Tibial nerve (tissue), 4 donors: Measurements from ENCODE around the gene UTP4. TPM values are rescaled to one million over a fixed set of nuclear protein-coding genes. Genes with fewer than 3 reads are reported as not detected.

Source experiments
- DNase-seq, 2 donors: peaks; one replicate each; pipeline ENCODE4 v3.0.0-alpha.2; 2019; ENCODE audit warnings: low spot score in 2 of 2
- H3K27ac ChIP-seq, 4 donors: fragments of 200-600 bp; sonication (generic) in 3 of 4; one replicate each; pipeline ENCODE4 v1.5.1; 2017 to 2019; ENCODE audit warnings: mild to moderate bottlenecking in 1 of 4
- H3K27me3 ChIP-seq, 2 donors: fragments of 200-600 bp; sonication (generic) in 1 of 2; one replicate each; pipeline versions ENCODE4 v1.5.1 to v1.6.0; 2017 to 2019
- H3K36me3 ChIP-seq, 3 donors: fragments of 200-600 bp; sonication (generic); one replicate each; pipeline ENCODE4 v1.5.1; 2018 to 2019
- H3K4me1 ChIP-seq, 4 donors: fragments of 200-600 bp; sonication (generic) in 3 of 4; one replicate each; pipeline ENCODE4 v1.5.1; 2017 to 2019
- H3K4me3 ChIP-seq, 4 donors: fragments of 200-600 bp; sonication (generic) in 3 of 4; one replicate each; pipeline ENCODE4 v1.5.1; 2017 to 2019; ENCODE audit warnings: mild to moderate bottlenecking in 1 of 4, moderate library complexity in 1 of 4
- H3K9me3 ChIP-seq, 4 donors: fragments of 200-600 bp; sonication (generic) in 3 of 4; one replicate each; pipeline ENCODE4 v1.5.1; 2017 to 2019
- EP300 ChIP-seq, 2 donors: sonication (generic); formaldehyde crosslinking; IDR thresholded peaks; one replicate each; pipeline ENCODE4 v1.6.1; 2017; ENCODE audit warnings: antibody characterized with exemption in 2 of 2, mild to moderate bottlenecking in 1 of 2
- POLR2A ChIP-seq, 2 donors: fragments of 450-650 bp; IDR thresholded peaks; one replicate each; pipeline ENCODE4 v1.6.1; 2017; ENCODE audit warnings: antibody characterized with exemption in 2 of 2, mild to moderate bottlenecking in 2 of 2, moderate library complexity in 2 of 2
- WGBS, 2 donors: methylation state at CpG; one replicate each; pipeline ENCODE4 v1.1.5; 2018; 5-methylcytosine and 5-hydroxymethylcytosine counted together
- total RNA-seq, 4 donors: library from RNA; depleted of rRNA; stranded (reverse); fragments of >200 nt; gene quantifications; one replicate each; pipeline ENCODE4 v1.1.0, GENCODE V29; 2016
- TF ChIP-seq, protein P1 (sequence below), 5 experiments: fragments of 200-600 bp in 3 of 5; fragments of 450-650 bp in 2 of 5; sonication (generic) in 3 of 5; IDR thresholded peaks; one replicate each; pipeline ENCODE4 v1.5.1; 2016 to 2019; ENCODE audit warnings: antibody characterized with exemption in 5 of 5, mild to moderate bottlenecking in 3 of 5, moderate library complexity in 2 of 5

The UTP4 gene
- total RNA-seq, 4 donors from 2014 or later = 17.6 to 48.0 (median 24.1) TPM

- Histone ChIP-seq H3K4me1 (peaks cover 0 to 64% (median 19%) of the 10 kb centered on the region in 4 donors), H3K36me3 (no peaks in the 10 kb centered on the region), H3K27me3 (no peaks in the 10 kb centered on the region), H3K4me3 (peak within 1 kb of the TSS; percentile 64 to 94 (median 66)), H3K27ac (peak within 1 kb of the TSS; percentile 57 to 94 (median 90)), H3K9me3 (no peaks in the 10 kb centered on the region)
- TF ChIP-seq POLR2A (IDR thresholded peaks at IDR 0.05) (peak; percentile 66 to 95), EP300 (IDR thresholded peaks at IDR 0.05) (peak in 1 of 2 donors; percentile 91)
- TF ChIP-seq, protein P1, sequence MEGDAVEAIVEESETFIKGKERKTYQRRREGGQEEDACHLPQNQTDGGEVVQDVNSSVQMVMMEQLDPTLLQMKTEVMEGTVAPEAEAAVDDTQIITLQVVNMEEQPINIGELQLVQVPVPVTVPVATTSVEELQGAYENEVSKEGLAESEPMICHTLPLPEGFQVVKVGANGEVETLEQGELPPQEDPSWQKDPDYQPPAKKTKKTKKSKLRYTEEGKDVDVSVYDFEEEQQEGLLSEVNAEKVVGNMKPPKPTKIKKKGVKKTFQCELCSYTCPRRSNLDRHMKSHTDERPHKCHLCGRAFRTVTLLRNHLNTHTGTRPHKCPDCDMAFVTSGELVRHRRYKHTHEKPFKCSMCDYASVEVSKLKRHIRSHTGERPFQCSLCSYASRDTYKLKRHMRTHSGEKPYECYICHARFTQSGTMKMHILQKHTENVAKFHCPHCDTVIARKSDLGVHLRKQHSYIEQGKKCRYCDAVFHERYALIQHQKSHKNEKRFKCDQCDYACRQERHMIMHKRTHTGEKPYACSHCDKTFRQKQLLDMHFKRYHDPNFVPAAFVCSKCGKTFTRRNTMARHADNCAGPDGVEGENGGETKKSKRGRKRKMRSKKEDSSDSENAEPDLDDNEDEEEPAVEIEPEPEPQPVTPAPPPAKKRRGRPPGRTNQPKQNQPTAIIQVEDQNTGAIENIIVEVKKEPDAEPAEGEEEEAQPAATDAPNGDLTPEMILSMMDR (IDR thresholded peaks at IDR 0.05) = peak in 2 of 5 experiments; percentile 8 to 27
- 0 to 1% methylated on average over 41 to 66 of the region's 69 CpGs for WGBS, 2 donors
- DNase-seq = peak; percentile 90 to 92
Measured at GRCh38 chr16:69186642-69187445, 54.4 kb downstream of the UTP4 start, which contains the start of gene SNTB2. Gene SNTB2, plus strand, starts transcription at chr16:69187164. Its CDS starts 3 bp downstream, at chr16:69187167.

DNA sequence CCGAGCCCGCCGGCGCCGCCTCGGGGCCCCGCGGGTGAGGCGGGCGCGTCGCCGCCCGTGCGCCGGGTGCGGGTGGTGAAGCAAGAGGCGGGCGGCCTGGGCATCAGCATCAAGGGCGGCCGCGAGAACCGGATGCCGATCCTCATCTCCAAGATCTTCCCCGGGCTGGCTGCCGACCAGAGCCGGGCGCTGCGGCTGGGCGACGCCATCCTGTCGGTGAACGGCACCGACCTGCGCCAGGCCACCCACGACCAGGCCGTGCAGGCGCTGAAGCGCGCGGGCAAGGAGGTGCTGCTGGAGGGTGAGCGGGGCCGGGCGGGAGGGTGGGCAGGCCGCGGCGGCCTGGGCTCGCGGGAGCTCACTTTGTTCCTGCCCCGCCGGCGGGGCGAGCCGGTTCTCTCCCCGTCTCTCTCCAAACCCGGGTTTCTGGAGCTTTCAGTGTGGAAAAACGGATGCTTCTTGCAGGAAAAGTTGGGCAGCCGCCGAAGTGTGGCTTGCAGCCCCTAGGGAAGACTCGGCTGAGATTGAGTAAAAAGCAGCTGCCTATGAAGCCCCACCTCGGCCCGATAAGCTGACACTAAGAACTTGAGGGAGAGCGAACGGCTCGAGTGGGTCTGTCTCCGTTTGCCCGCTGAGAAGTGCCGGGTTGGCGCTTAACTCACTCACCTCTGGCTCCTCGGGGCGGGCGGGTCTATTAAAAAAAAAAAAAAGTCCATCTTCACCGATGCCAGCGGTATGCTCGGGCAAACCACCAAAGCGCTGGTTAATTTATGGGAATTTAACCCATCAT, 55.2 kb downstream of the UTP4 start:
- 1 to 2% methylated on average over 20 to 56 of the region's 76 CpGs for WGBS, 2 donors

DNA sequence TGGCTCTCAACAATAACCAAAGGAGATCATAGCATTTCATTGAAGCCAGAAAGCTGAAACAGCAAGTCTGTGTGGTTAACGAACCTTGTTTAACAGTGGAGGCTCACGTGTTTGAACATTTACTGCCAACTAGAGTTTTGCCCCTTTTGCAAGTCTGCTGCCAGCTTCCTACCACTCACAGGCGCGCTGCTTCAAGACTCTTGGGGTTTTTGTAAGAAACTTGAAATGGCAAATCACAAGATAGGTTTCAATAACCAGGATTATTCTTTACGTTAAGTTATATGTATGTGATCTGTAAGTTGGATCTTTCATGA, 55.7 kb downstream of the UTP4 start:
- peak in 1 of 2 donors; percentile 20 for DNase-seq
- Histone ChIP-seq H3K36me3 (no peaks in the 10 kb centered on the region), H3K9me3 (no peaks in the 10 kb centered on the region), H3K27ac (peak overlapping the region; percentile 57 to 94 (median 90)), H3K4me1 (peaks cover 0 to 60% (median 24%) of the 10 kb centered on the region in 4 donors), H3K27me3 (no peaks in the 10 kb centered on the region), H3K4me3 (peak overlapping the region; percentile 64 to 94 (median 66))
- peak in 1 of 2 donors; percentile 37 for TF ChIP-seq EP300 (IDR thresholded peaks at IDR 0.05)
- no peak for TF ChIP-seq POLR2A (IDR thresholded peaks at IDR 0.05)
- WGBS, 2 donors = 0 to 1% methylated on average over 5 of the region's 5 CpGs

More for the DNA sequence above, 55.2 kb downstream of the UTP4 start:
- no peaks in the 10 kb centered on the region for H3K27me3 ChIP-seq
- peak; percentile 31 to 48 for DNase-seq
- H3K4me1 ChIP-seq = peaks cover 0 to 63% (median 24%) of the 10 kb centered on the region in 4 donors
- no peaks in the 10 kb centered on the region for H3K9me3 ChIP-seq
- H3K36me3 ChIP-seq = no peaks in the 10 kb centered on the region
- peak overlapping the region; percentile 64 to 94 (median 66) for H3K4me3 ChIP-seq
- TF ChIP-seq POLR2A (IDR thresholded peaks at IDR 0.05) = no peak
- TF ChIP-seq, protein P1 (IDR thresholded peaks at IDR 0.05) = no peak
- peak in 1 of 2 donors; percentile 7 for TF ChIP-seq EP300 (IDR thresholded peaks at IDR 0.05)
- H3K27ac ChIP-seq = peak overlapping the region; percentile 57 to 94 (median 90)

- TF ChIP-seq, protein P1 (IDR thresholded peaks at IDR 0.05) = no peak
- TF ChIP-seq POLR2A (IDR thresholded peaks at IDR 0.05) = no peak
- no peak for TF ChIP-seq EP300 (IDR thresholded peaks at IDR 0.05)
- no peak for DNase-seq
- no peaks in the 10 kb centered on the region for H3K9me3 ChIP-seq
- peaks cover 0 to 58% (median 24%) of the 10 kb centered on the region in 4 donors for H3K4me1 ChIP-seq
- peak overlapping the region in 3 of 4 donors; percentile 57 to 94 (median 86) for H3K27ac ChIP-seq
- 7 to 14% methylated on average over 5 of the region's 5 CpGs for WGBS, 2 donors
- no peaks in the 10 kb centered on the region for H3K36me3 ChIP-seq
- H3K4me3 ChIP-seq = peak overlapping the region; percentile 64 to 94 (median 66)
- no peaks in the 10 kb centered on the region for H3K27me3 ChIP-seq
Measured at GRCh38 chr16:69188716-69189115, 56.3 kb downstream of the UTP4 start.

DNA sequence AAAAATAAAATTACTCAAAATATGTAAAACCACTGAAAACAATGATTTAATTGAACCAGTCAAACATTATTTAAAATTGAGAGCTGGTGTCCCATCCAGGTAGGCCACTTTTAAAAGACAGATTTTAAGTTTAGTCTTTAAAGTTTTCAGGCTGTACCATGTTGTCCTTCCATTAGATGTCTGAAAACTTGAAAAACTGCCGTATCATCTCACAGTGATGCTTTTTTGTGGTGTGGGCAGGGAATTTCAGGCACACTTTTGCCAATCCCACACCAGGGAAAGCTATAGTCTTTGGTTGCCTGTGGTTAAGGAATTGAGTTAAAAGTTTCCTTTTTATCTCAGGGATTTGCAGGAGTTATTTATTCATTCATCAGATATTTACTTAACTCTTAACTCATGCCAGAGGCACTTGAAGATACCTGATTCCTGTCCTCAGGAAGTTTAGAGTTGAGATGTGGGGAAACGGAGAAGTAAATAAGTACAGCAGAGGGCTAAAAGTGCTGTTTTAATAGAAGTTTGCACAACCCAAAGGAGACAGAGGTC, 57.7 kb downstream of the UTP4 start:
- Histone ChIP-seq H3K9me3 (no peaks in the 10 kb centered on the region), H3K27ac (no peak overlapping the region), H3K4me1 (peaks cover 0 to 65% (median 22%) of the 10 kb centered on the region in 4 donors), H3K4me3 (no peak overlapping the region), H3K36me3 (no peaks in the 10 kb centered on the region), H3K27me3 (no peaks in the 10 kb centered on the region)
- TF ChIP-seq POLR2A (IDR thresholded peaks at IDR 0.05) = no peak
- 64 to 76% methylated on average over 2 of the region's 2 CpGs for WGBS, 2 donors
- DNase-seq = no peak
